Measurements from ENCODE around the gene FGF12. TPM values are rescaled to one million over a fixed set of nuclear protein-coding genes. Genes with fewer than 3 reads are reported as not detected.
A peak's percentile ranks its signal among the peaks of the same experiment; 100 is the strongest.

Gene FGF12
- total and polyA plus RNA-seq, 2 experiments from 2014 or later: 6.0 to 14.3 TPM

DNA sequence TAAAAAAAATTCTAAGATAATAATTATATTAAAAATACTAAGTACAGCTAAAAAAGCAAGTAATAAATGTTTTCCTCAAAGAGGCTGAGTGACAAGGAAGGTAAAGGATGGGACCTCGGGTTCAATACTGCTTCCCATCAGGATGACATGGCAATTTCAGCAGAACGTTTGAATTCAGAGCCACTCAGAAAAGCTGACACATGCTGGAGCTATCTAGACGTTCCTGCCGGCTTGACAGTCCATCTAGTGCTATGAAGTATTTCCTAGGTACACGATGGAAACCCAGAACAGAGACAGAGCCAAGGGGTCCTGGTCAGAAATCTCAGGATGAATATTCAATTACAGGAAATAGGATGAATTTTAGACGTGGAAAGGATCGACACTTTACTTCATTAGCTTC lies 361.8 kb downstream of the FGF12 start:
- peak overlapping the region; percentile 51; the same call in 1 of the 2 replicates for H3K27ac Mint-ChIP-seq
- H3K79me2 ChIP-seq (replicated peaks; ENCODE audit: insufficient read depth): no peaks in the 10 kb centered on the region
- H3K4me1 ChIP-seq (ENCODE audit: insufficient read depth): peaks cover 14% of the 10 kb centered on the region; the same call in 1 of the 2 replicates
- TF ChIP-seq, protein P1, sequence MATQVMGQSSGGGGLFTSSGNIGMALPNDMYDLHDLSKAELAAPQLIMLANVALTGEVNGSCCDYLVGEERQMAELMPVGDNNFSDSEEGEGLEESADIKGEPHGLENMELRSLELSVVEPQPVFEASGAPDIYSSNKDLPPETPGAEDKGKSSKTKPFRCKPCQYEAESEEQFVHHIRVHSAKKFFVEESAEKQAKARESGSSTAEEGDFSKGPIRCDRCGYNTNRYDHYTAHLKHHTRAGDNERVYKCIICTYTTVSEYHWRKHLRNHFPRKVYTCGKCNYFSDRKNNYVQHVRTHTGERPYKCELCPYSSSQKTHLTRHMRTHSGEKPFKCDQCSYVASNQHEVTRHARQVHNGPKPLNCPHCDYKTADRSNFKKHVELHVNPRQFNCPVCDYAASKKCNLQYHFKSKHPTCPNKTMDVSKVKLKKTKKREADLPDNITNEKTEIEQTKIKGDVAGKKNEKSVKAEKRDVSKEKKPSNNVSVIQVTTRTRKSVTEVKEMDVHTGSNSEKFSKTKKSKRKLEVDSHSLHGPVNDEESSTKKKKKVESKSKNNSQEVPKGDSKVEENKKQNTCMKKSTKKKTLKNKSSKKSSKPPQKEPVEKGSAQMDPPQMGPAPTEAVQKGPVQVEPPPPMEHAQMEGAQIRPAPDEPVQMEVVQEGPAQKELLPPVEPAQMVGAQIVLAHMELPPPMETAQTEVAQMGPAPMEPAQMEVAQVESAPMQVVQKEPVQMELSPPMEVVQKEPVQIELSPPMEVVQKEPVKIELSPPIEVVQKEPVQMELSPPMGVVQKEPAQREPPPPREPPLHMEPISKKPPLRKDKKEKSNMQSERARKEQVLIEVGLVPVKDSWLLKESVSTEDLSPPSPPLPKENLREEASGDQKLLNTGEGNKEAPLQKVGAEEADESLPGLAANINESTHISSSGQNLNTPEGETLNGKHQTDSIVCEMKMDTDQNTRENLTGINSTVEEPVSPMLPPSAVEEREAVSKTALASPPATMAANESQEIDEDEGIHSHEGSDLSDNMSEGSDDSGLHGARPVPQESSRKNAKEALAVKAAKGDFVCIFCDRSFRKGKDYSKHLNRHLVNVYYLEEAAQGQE (IDR thresholded peaks at IDR 0.05; ENCODE audit: unreplicated experiment): no peak
- TF ChIP-seq, protein P2, sequence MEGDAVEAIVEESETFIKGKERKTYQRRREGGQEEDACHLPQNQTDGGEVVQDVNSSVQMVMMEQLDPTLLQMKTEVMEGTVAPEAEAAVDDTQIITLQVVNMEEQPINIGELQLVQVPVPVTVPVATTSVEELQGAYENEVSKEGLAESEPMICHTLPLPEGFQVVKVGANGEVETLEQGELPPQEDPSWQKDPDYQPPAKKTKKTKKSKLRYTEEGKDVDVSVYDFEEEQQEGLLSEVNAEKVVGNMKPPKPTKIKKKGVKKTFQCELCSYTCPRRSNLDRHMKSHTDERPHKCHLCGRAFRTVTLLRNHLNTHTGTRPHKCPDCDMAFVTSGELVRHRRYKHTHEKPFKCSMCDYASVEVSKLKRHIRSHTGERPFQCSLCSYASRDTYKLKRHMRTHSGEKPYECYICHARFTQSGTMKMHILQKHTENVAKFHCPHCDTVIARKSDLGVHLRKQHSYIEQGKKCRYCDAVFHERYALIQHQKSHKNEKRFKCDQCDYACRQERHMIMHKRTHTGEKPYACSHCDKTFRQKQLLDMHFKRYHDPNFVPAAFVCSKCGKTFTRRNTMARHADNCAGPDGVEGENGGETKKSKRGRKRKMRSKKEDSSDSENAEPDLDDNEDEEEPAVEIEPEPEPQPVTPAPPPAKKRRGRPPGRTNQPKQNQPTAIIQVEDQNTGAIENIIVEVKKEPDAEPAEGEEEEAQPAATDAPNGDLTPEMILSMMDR (conservative IDR thresholded peaks at IDR 0.05; ENCODE audit: low read depth in 2 of 2): no peak
- TF ChIP-seq JUNB (IDR thresholded peaks at IDR 0.05; ENCODE audit: unreplicated experiment) (no peak), POLR2AphosphoS5 (IDR thresholded peaks at IDR 0.05; ENCODE audit: low read depth) (no peak), STAT1 (IDR thresholded peaks at IDR 0.05; ENCODE audit: unreplicated experiment) (no peak), EZH2phosphoT487 (IDR thresholded peaks at IDR 0.05; ENCODE audit: unreplicated experiment) (no peak), EZH2 (IDR thresholded peaks at IDR 0.05; ENCODE audit: low read depth, unreplicated experiment) (no peak), NANOG (IDR thresholded peaks at IDR 0.05; ENCODE audit: borderline replicate concordance) (no peak), ETS1 (IDR thresholded peaks at IDR 0.05) (no peak)
- H3K4me1 Mint-ChIP-seq: peaks cover 38% of the 10 kb centered on the region
- no peak for DNase-seq (ENCODE audit: low spot score)
- ATAC-seq: no peak
- H3K27me3 Mint-ChIP-seq (ENCODE audit: insufficient read depth, low read depth, poor library complexity): peaks cover 3% of the 10 kb centered on the region
- no peaks in the 10 kb centered on the region for H3K36me3 ChIP-seq (ENCODE audit: insufficient read depth)
- H3K4me3 Mint-ChIP-seq: no peak overlapping the region
- no peak overlapping the region for H3K4me2 ChIP-seq
- H3K27me3 ChIP-seq (ENCODE audit: insufficient read depth): no peaks in the 10 kb centered on the region
- H2AFZ ChIP-seq: no peak overlapping the region
- H3K27ac ChIP-seq (ENCODE audit: low read depth): no peak overlapping the region
- H3K4me3 ChIP-seq: no peak overlapping the region
- H4K20me1 ChIP-seq (replicated peaks; ENCODE audit: insufficient read depth): no peaks in the 10 kb centered on the region
- H3K36me3 Mint-ChIP-seq (ENCODE audit: low read depth): no peaks in the 10 kb centered on the region
- no peaks in the 10 kb centered on the region for H3K9me2 ChIP-seq (ENCODE audit: insufficient read depth)
- no peaks in the 10 kb centered on the region for H3K9me3 Mint-ChIP-seq
- no peaks in the 10 kb centered on the region for H3F3A ChIP-seq (replicated peaks; ENCODE audit: low read depth)

DNA sequence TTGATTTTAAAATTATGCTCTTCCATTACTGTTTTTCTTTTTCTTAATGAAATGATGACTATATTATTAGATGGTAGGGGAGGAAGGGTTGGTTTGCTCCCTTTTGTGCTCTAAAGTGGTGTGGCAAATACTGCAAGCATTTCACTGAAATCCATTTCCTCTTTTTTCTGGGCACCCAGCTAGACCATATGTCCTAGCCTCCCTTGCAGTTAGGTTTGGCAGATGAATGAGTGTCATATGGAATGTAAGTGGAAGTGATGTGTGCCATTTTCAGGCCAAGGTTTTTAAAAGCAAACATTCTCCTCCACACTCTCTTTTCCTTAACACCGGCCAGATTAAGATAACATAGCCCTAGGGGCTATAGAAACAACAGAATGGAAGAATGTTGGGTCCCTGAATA lies 363.0 kb downstream of the FGF12 start:
- no peak for ATAC-seq
- H3K9me2 ChIP-seq (ENCODE audit: insufficient read depth): no peaks in the 10 kb centered on the region
- peaks cover 3% of the 10 kb centered on the region for H3K27me3 Mint-ChIP-seq (ENCODE audit: insufficient read depth, low read depth, poor library complexity)

More for the DNA sequence above, 363.0 kb downstream of the FGF12 start:
- Mint-ChIP-seq H3K4me3 (no peak overlapping the region), H3K4me1 (peaks cover 43% of the 10 kb centered on the region), H3K36me3 (ENCODE audit: low read depth) (no peaks in the 10 kb centered on the region), H3K27ac (no peak overlapping the region), H3K9me3 (no peaks in the 10 kb centered on the region)
- Histone ChIP-seq H3F3A (replicated peaks; ENCODE audit: low read depth) (no peaks in the 10 kb centered on the region), H4K20me1 (replicated peaks; ENCODE audit: insufficient read depth) (no peaks in the 10 kb centered on the region), H3K4me3 (no peak overlapping the region), H3K27me3 (ENCODE audit: insufficient read depth) (no peaks in the 10 kb centered on the region), H3K4me2 (no peak overlapping the region), H3K79me2 (replicated peaks; ENCODE audit: insufficient read depth) (no peaks in the 10 kb centered on the region), H2AFZ (no peak overlapping the region), H3K4me1 (ENCODE audit: insufficient read depth) (peaks cover 14% of the 10 kb centered on the region; the same call in 1 of the 2 replicates), H3K27ac (ENCODE audit: low read depth) (no peak overlapping the region), H3K36me3 (ENCODE audit: insufficient read depth) (no peaks in the 10 kb centered on the region)
- TF ChIP-seq POLR2AphosphoS5 (IDR thresholded peaks at IDR 0.05; ENCODE audit: low read depth) (no peak), ZNF331 (CRISPR knock-in tag; IDR thresholded peaks at IDR 0.05; ENCODE audit: low read depth) (no peak), CREB1 (CRISPR knock-in tag; IDR thresholded peaks at IDR 0.05; ENCODE audit: low read depth) (no peak), ETS1 (IDR thresholded peaks at IDR 0.05) (no peak), STAT1 (IDR thresholded peaks at IDR 0.05; ENCODE audit: unreplicated experiment) (no peak), ZNF114 (CRISPR knock-in tag; IDR thresholded peaks at IDR 0.05) (no peak), JUNB (IDR thresholded peaks at IDR 0.05; ENCODE audit: unreplicated experiment) (no peak)
- TF ChIP-seq, protein P1 (IDR thresholded peaks at IDR 0.05; ENCODE audit: unreplicated experiment): no peak
- no peak for DNase-seq (ENCODE audit: low spot score)
